GM23338 (cell line): ENCODE measurements around the gene C2orf81. TPM values are rescaled to one million over a fixed set of nuclear protein-coding genes. Genes with fewer than 3 reads are reported as not detected.

Experiments
- ATAC-seq: fragments of 200-7000 bp; cut with Tn5 transposase; 3 replicates; pipeline ENCODE4 v1.9.1; 2020
- DNase-seq: peaks from one replicate; pipeline ENCODE4 v3.0.0-alpha.2; 2015; ENCODE audit warnings: low spot score
- H2AFZ ChIP-seq: fragments of 200-600 bp; sonication (generic); 2 replicates; pipeline ENCODE4 v1.8.0; 2016; ENCODE audit warnings: antibody characterized with exemption, mild to moderate bottlenecking, moderate library complexity
- H3F3A ChIP-seq: fragments of 200-600 bp; sonication (generic); replicated peaks from 2 replicates; pipeline ENCODE4 v1.8.0; 2017; ENCODE audit warnings: antibody characterized with exemption, mixed run types, low read depth
- H3K27ac ChIP-seq: fragments of 200-600 bp; sonication (generic); 2 replicates; pipeline ENCODE4 v1.6.1; 2016; ENCODE audit warnings: low read depth
- H3K27me3 ChIP-seq: fragments of 200-600 bp; sonication (generic); 2 replicates; pipeline ENCODE4 v1.8.0; 2016; ENCODE audit warnings: mild to moderate bottlenecking, mixed run types, moderate library complexity; ENCODE audit not compliant: insufficient read depth
- H3K36me3 ChIP-seq: fragments of 200-600 bp; sonication (generic); 2 replicates; pipeline ENCODE4 v1.8.0; 2016; ENCODE audit warnings: mild to moderate bottlenecking; ENCODE audit not compliant: insufficient read depth
- H3K4me1 ChIP-seq: fragments of 200-600 bp; sonication (generic); 2 replicates; pipeline ENCODE4 v1.8.0; 2016; ENCODE audit warnings: mild to moderate bottlenecking, moderate library complexity; ENCODE audit not compliant: insufficient read depth
- H3K4me2 ChIP-seq: fragments of 200-600 bp; sonication (generic); 2 replicates; pipeline ENCODE4 v1.7.1; 2017; ENCODE audit warnings: mixed run types
- H3K4me3 ChIP-seq: fragments of 200-600 bp; sonication (generic); 2 replicates; pipeline ENCODE4 v1.6.1; 2016; ENCODE audit warnings: mixed run types
- H3K79me2 ChIP-seq: fragments of 200-600 bp; sonication (generic); replicated peaks from 2 replicates; pipeline ENCODE4 v1.8.0; 2017; ENCODE audit warnings: mild to moderate bottlenecking; ENCODE audit not compliant: insufficient read depth
- H3K9me2 ChIP-seq: fragments of 200-600 bp; sonication (generic); 2 replicates; pipeline ENCODE4 v1.8.0; 2017; ENCODE audit not compliant: insufficient read depth
- H4K20me1 ChIP-seq: fragments of 200-600 bp; sonication (generic); replicated peaks from 2 replicates; pipeline ENCODE4 v1.8.0; 2017; ENCODE audit warnings: mild to moderate bottlenecking; ENCODE audit not compliant: insufficient read depth
- H3K27ac Mint-ChIP-seq: 2 replicates; pipeline ENCODE4 v1.8.0; 2020; ENCODE audit warnings: inconsistent platforms, mild to moderate bottlenecking, moderate library complexity, mixed read lengths
- H3K27me3 Mint-ChIP-seq: 3 replicates; pipeline ENCODE4 v1.8.0; 2022; ENCODE audit warnings: low read depth, mild to moderate bottlenecking, moderate library complexity, mixed read lengths, inconsistent platforms; ENCODE audit not compliant: insufficient read depth, poor library complexity
- H3K36me3 Mint-ChIP-seq: 3 replicates; pipeline ENCODE4 v1.8.0; 2021; ENCODE audit warnings: low read depth, mild to moderate bottlenecking, inconsistent platforms, moderate library complexity, mixed read lengths
- H3K4me1 Mint-ChIP-seq: 3 replicates; pipeline ENCODE4 v1.8.0; 2020; ENCODE audit warnings: mild to moderate bottlenecking, inconsistent platforms, mixed read lengths
- H3K4me3 Mint-ChIP-seq: 3 replicates; pipeline ENCODE4 v1.8.0; 2021; ENCODE audit warnings: moderate library complexity, mild to moderate bottlenecking, inconsistent platforms, mixed read lengths
- H3K9me3 Mint-ChIP-seq: 3 replicates; pipeline ENCODE4 v1.8.0; 2020; ENCODE audit warnings: moderate library complexity, mild to moderate bottlenecking, inconsistent platforms, mixed read lengths
- CREB1 ChIP-seq: fragments of 250-450 bp; sonication (Bioruptor Pico); IDR thresholded peaks from 2 replicates; pipeline ENCODE4 v1.5.0; 2020; ENCODE audit warnings: low read depth, mild to moderate bottlenecking, moderate library complexity
- CTCF ChIP-seq, 2 experiments: fragments of 200-600 bp in 1 of 2; sonication (generic) in 1 of 2; conservative IDR thresholded peaks; 2 replicates each; pipeline versions ENCODE4 v1.5.1 to v1.6.1; 2016 to 2017; ENCODE audit warnings: antibody characterized with exemption in 2 of 2, low read depth in 2 of 2, mild to moderate bottlenecking in 2 of 2, moderate library complexity in 1 of 2
- ETS1 ChIP-seq: IDR thresholded peaks from 2 replicates; pipeline ENCODE4 v1.6.1; 2016; ENCODE audit warnings: antibody characterized with exemption
- EZH2phosphoT487 ChIP-seq: fragments of 200-600 bp; sonication (generic); IDR thresholded peaks from one replicate; pipeline ENCODE4 v1.8.1; 2018; ENCODE audit warnings: antibody characterized with exemption; ENCODE audit not compliant: unreplicated experiment
- NANOG ChIP-seq: IDR thresholded peaks from 2 replicates; pipeline ENCODE4 v1.6.1; 2016; ENCODE audit warnings: antibody characterized with exemption, borderline replicate concordance
- POLR2AphosphoS5 ChIP-seq: IDR thresholded peaks from 2 replicates; pipeline ENCODE4 v1.6.1; 2016; ENCODE audit warnings: antibody characterized with exemption, low read depth
- ZNF114 ChIP-seq: fragments of 250-450 bp; sonication (Bioruptor Pico); IDR thresholded peaks from 2 replicates; pipeline ENCODE4 v1.5.0; 2020; ENCODE audit warnings: mild to moderate bottlenecking, moderate library complexity
- ZNF462 ChIP-seq: fragments of 250-450 bp; sonication (Bioruptor Pico); IDR thresholded peaks from 2 replicates; pipeline ENCODE4 v1.5.0; 2020; ENCODE audit warnings: mild to moderate bottlenecking, moderate library complexity
- polyA plus RNA-seq: library from polyadenylated mRNA; unstranded; fragments of >200 nt; fragmentation: Nextera tagmentation; extraction: Ambion mirVana; gene quantifications from 2 replicates; pipeline ENCODE4 v1.2.1, GENCODE V29; 2016
- total RNA-seq: library from RNA; depleted of rRNA; stranded (reverse); fragments of >200 nt; shearing (Covaris generic); gene quantifications from 2 replicates; pipeline ENCODE4 v1.2.3, GENCODE V29; 2014

C2orf81 gene
- total and polyA plus RNA-seq, 2 experiments from 2014 or later, result 3.8 to 4.6 TPM

- TF ChIP-seq CTCF (conservative IDR thresholded peaks at IDR 0.05; ENCODE audit: low read depth in 2 of 2) (no peak), CREB1 (CRISPR knock-in tag) (no peak), ZNF114 (CRISPR knock-in tag) (no peak), NANOG (no peak), EZH2phosphoT487 (no peak)
These were observed 19.5 kb downstream of the C2orf81 start (continued) for GRCh38 chr2:74401891-74402290.

- ATAC-seq (peak; percentile 81), DNase-seq (peak; percentile 74)
- H3K36me3 ChIP-seq, result no peaks in the 10 kb centered on the region
- Mint-ChIP-seq H3K27me3 (peaks cover 1% of the 10 kb centered on the region), H3K36me3 (no peaks in the 10 kb centered on the region), H3K4me1 (peaks cover 10% of the 10 kb centered on the region; the same call in 2 of the 3 replicates), H3K9me3 (no peaks in the 10 kb centered on the region), H3K4me3 (no peak overlapping the region), H3K27ac (peak overlapping the region; percentile 50)
- TF ChIP-seq CTCF (conservative IDR thresholded peaks at IDR 0.05; ENCODE audit: low read depth in 2 of 2), result peak; percentile 64 to 74
- TF ChIP-seq ZNF462 (CRISPR knock-in tag), result no peak
- TF ChIP-seq NANOG, result no peak
- TF ChIP-seq ZNF114 (CRISPR knock-in tag), result no peak
- TF ChIP-seq ETS1, result no peak
- no peak for TF ChIP-seq CREB1 (CRISPR knock-in tag)
- no peak for TF ChIP-seq POLR2AphosphoS5
- no peaks in the 10 kb centered on the region for H3K79me2 ChIP-seq
- no peak overlapping the region for H3K4me3 ChIP-seq
- H2AFZ ChIP-seq, result peak overlapping the region; percentile 6; the same call in 1 of the 2 replicates
- H3F3A ChIP-seq, result no peaks in the 10 kb centered on the region
- H3K4me2 ChIP-seq, result peak overlapping the region; percentile 28
- no peaks in the 10 kb centered on the region for H3K4me1 ChIP-seq
- no peaks in the 10 kb centered on the region for H4K20me1 ChIP-seq
- H3K9me2 ChIP-seq, result no peaks in the 10 kb centered on the region
- H3K27me3 ChIP-seq, result no peaks in the 10 kb centered on the region
- H3K27ac ChIP-seq, result no peak overlapping the region
These were observed 21.6 kb downstream of the C2orf81 start for GRCh38 chr2:74399785-74400184.
